Smooth muscle cell (in vitro differentiated cells): ENCODE results near the gene OSBPL8. TPM values are rescaled to one million over a fixed set of nuclear protein-coding genes. Genes with fewer than 3 reads are reported as not detected.
A peak's percentile ranks its signal among the peaks of the same experiment; 100 is the strongest.

Experiments used
- DNase-seq: peaks from one replicate; lab custom pipeline; 2025; ENCODE audit not compliant: unreplicated experiment; lab: John Stamatoyannopoulos, UW
- H2AFZ ChIP-seq: fragments of 200-600 bp; sonication (generic); 2 replicates; pipeline ENCODE4 v1.6.0; 2016; ENCODE audit warnings: antibody characterized with exemption, low read depth, mild to moderate bottlenecking
- H3F3A ChIP-seq: fragments of 200-600 bp; sonication (generic); 2 replicates; pipeline ENCODE4 v1.6.0; 2017; ENCODE audit warnings: antibody characterized with exemption, low read depth
- H3K27ac ChIP-seq: fragments of 200-600 bp; sonication (generic); 2 replicates; pipeline ENCODE4 v1.5.1; 2016; ENCODE audit warnings: low read depth, mild to moderate bottlenecking
- H3K27me3 ChIP-seq: fragments of 200-600 bp; sonication (generic); 2 replicates; pipeline ENCODE4 v1.6.1; 2016; ENCODE audit warnings: low read depth, mild to moderate bottlenecking
- H3K36me3 ChIP-seq: fragments of 200-600 bp; sonication (generic); 2 replicates; pipeline ENCODE4 v1.5.1; 2016; ENCODE audit warnings: low read depth
- H3K4me1 ChIP-seq: fragments of 200-600 bp; sonication (generic); 2 replicates; pipeline ENCODE4 v1.5.1; 2016; ENCODE audit warnings: low read depth
- H3K4me2 ChIP-seq: fragments of 200-600 bp; sonication (generic); 2 replicates; pipeline ENCODE4 v1.6.0; 2016; ENCODE audit warnings: mild to moderate bottlenecking
- H3K4me3 ChIP-seq: fragments of 200-600 bp; sonication (generic); 2 replicates; pipeline ENCODE4 v1.5.1; 2016; ENCODE audit warnings: mild to moderate bottlenecking
- H3K79me2 ChIP-seq: fragments of 200-600 bp; sonication (generic); 2 replicates; pipeline ENCODE4 v1.6.0; 2016; ENCODE audit warnings: low read depth, mild to moderate bottlenecking
- H3K9ac ChIP-seq: fragments of 200-600 bp; sonication (generic); 2 replicates; pipeline ENCODE4 v1.6.0; 2016; ENCODE audit warnings: low read depth
- H3K9me3 ChIP-seq: fragments of 200-600 bp; sonication (generic); replicated peaks from 2 replicates; pipeline ENCODE4 v1.5.1; 2016; ENCODE audit warnings: low read depth
- H4K20me1 ChIP-seq: fragments of 200-600 bp; sonication (generic); 2 replicates; pipeline ENCODE4 v1.6.0; 2016; ENCODE audit warnings: low read depth
- WGBS: methylation state at CpG from one replicate; pipeline ENCODE4 v1.1.7; 2016; ENCODE audit warnings: low lambda C conversion rate; 5-methylcytosine and 5-hydroxymethylcytosine counted together
- polyA plus RNA-seq: library from polyadenylated mRNA; unstranded; fragments of >200 nt; fragmentation: Nextera tagmentation; extraction: Ambion mirVana; gene quantifications from 2 replicates; pipeline ENCODE4 v1.2.1, GENCODE V29; 2016
- total RNA-seq: library from RNA; depleted of rRNA; stranded (reverse); fragments of >200 nt; gene quantifications from 2 replicates; pipeline ENCODE4 v1.2.3, GENCODE V29; 2014
- TF ChIP-seq, protein P1 (sequence below): fragments of 200-600 bp; sonication (generic); IDR thresholded peaks from 2 replicates; pipeline ENCODE4 v1.5.1; 2017; ENCODE audit warnings: borderline replicate concordance, mild to moderate bottlenecking, antibody characterized with exemption; ENCODE audit not compliant: insufficient read depth, poor library complexity, severe bottlenecking

The OSBPL8 gene
- total and polyA plus RNA-seq, 2 experiments from 2014 or later, result 32.0 to 108 TPM

DNA sequence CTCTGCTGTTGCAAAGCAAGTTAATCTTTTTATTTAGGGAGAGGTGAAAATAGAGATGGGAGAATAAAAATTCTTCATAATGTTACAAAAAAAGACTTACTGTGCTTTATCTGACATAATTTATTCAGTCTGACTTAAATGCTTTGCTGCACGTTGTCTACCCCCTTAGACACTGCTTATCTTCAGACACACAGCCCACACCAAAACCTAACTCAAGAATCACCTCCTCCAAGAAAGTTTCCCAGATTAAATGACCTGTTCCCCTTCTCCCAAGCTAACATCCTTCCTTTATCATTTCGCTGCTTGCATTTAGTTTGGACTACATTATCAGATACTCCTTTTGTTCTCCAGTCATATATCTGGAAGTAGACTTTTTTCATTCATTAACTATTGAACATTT lies 3.8 kb downstream of the OSBPL8 start:
- H3K4me2 ChIP-seq, result peak overlapping the region; percentile 97
- H2AFZ ChIP-seq, result no peak overlapping the region

DNA sequence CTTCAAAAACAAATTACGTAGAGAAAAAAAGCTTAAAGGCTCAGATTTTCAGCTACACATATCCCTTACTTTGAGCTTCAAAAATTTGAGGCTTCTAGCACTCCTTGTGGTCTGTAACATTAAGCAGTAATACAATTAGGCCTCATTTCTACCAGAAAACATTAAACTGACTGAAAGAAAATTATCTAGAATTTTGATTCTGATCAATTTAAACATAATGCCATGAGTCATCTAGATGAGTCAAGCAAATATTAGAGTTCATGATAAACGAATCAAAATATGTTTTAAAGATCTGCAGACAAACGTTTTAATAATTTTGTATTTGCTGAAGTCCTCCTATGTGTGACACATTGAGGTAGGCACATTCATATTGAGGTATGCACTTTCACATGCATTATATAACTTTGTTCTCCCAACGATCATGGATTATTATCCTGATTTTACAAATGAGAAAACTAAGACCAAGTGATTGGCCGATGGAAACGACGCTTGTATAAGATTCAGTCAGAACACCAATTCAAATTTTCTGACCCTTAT lies 4.3 kb downstream of the OSBPL8 start:
- Histone ChIP-seq H3K9ac (no peak overlapping the region), H4K20me1 (peaks cover 79% of the 10 kb centered on the region), H3K4me1 (peaks cover 19% of the 10 kb centered on the region), H3K79me2 (peaks cover 86% of the 10 kb centered on the region), H2AFZ (no peak overlapping the region), H3K27me3 (no peaks in the 10 kb centered on the region), H3K36me3 (no peaks in the 10 kb centered on the region), H3K27ac (peak overlapping the region; percentile 76), H3F3A (no peaks in the 10 kb centered on the region), H3K4me2 (peak overlapping the region; percentile 97), H3K4me3 (no peak overlapping the region), H3K9me3 (no peaks in the 10 kb centered on the region)
- WGBS, result 83% methylated on average over 7 of the region's 7 CpGs
- DNase-seq, result no peak
- TF ChIP-seq, protein P1, sequence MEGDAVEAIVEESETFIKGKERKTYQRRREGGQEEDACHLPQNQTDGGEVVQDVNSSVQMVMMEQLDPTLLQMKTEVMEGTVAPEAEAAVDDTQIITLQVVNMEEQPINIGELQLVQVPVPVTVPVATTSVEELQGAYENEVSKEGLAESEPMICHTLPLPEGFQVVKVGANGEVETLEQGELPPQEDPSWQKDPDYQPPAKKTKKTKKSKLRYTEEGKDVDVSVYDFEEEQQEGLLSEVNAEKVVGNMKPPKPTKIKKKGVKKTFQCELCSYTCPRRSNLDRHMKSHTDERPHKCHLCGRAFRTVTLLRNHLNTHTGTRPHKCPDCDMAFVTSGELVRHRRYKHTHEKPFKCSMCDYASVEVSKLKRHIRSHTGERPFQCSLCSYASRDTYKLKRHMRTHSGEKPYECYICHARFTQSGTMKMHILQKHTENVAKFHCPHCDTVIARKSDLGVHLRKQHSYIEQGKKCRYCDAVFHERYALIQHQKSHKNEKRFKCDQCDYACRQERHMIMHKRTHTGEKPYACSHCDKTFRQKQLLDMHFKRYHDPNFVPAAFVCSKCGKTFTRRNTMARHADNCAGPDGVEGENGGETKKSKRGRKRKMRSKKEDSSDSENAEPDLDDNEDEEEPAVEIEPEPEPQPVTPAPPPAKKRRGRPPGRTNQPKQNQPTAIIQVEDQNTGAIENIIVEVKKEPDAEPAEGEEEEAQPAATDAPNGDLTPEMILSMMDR, result no peak

More for the DNA sequence above, 3.8 kb downstream of the OSBPL8 start:
- peak overlapping the region; percentile 13 for H3K9ac ChIP-seq
- H3F3A ChIP-seq, result no peaks in the 10 kb centered on the region
- peaks cover 81% of the 10 kb centered on the region for H3K79me2 ChIP-seq
- TF ChIP-seq, protein P1, result no peak
- no peak overlapping the region for H3K4me3 ChIP-seq
- H3K27me3 ChIP-seq, result no peaks in the 10 kb centered on the region
- peaks cover 21% of the 10 kb centered on the region for H3K4me1 ChIP-seq
- H4K20me1 ChIP-seq, result peaks cover 74% of the 10 kb centered on the region
- no peaks in the 10 kb centered on the region for H3K36me3 ChIP-seq
- H3K27ac ChIP-seq, result peak overlapping the region; percentile 76
- 57% methylated on average over 2 of the region's 2 CpGs for WGBS
- no peak for DNase-seq
- no peaks in the 10 kb centered on the region for H3K9me3 ChIP-seq

GRCh38 chr12:76554405-76555230 lies 5.0 kb downstream of the OSBPL8 start:
- Histone ChIP-seq H3K79me2 (peaks cover 92% of the 10 kb centered on the region), H3K4me3 (no peak overlapping the region), H3K27ac (peak overlapping the region; percentile 76), H3K4me1 (peaks cover 17% of the 10 kb centered on the region), H3F3A (no peaks in the 10 kb centered on the region), H3K9me3 (no peaks in the 10 kb centered on the region), H3K4me2 (peak overlapping the region; percentile 97), H3K9ac (no peak overlapping the region), H3K36me3 (no peaks in the 10 kb centered on the region), H3K27me3 (no peaks in the 10 kb centered on the region), H2AFZ (no peak overlapping the region), H4K20me1 (peaks cover 86% of the 10 kb centered on the region)
- WGBS, result 97% methylated on average over 2 of the region's 2 CpGs
- TF ChIP-seq, protein P1, result no peak
- DNase-seq, result no peak
